ENCODE results near the gene TECPR2. TPM values are rescaled to one million over a fixed set of nuclear protein-coding genes. Genes with fewer than 3 reads are reported as not detected.
A peak's percentile ranks its signal among the peaks of the same experiment; 100 is the strongest.

Gene TECPR2, protein sequence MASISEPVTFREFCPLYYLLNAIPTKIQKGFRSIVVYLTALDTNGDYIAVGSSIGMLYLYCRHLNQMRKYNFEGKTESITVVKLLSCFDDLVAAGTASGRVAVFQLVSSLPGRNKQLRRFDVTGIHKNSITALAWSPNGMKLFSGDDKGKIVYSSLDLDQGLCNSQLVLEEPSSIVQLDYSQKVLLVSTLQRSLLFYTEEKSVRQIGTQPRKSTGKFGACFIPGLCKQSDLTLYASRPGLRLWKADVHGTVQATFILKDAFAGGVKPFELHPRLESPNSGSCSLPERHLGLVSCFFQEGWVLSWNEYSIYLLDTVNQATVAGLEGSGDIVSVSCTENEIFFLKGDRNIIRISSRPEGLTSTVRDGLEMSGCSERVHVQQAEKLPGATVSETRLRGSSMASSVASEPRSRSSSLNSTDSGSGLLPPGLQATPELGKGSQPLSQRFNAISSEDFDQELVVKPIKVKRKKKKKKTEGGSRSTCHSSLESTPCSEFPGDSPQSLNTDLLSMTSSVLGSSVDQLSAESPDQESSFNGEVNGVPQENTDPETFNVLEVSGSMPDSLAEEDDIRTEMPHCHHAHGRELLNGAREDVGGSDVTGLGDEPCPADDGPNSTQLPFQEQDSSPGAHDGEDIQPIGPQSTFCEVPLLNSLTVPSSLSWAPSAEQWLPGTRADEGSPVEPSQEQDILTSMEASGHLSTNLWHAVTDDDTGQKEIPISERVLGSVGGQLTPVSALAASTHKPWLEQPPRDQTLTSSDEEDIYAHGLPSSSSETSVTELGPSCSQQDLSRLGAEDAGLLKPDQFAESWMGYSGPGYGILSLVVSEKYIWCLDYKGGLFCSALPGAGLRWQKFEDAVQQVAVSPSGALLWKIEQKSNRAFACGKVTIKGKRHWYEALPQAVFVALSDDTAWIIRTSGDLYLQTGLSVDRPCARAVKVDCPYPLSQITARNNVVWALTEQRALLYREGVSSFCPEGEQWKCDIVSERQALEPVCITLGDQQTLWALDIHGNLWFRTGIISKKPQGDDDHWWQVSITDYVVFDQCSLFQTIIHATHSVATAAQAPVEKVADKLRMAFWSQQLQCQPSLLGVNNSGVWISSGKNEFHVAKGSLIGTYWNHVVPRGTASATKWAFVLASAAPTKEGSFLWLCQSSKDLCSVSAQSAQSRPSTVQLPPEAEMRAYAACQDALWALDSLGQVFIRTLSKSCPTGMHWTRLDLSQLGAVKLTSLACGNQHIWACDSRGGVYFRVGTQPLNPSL (N-terminal part only)
- 1 to 10 TPM; 4.7 to 5.0 TPM for total RNA-seq

DNA sequence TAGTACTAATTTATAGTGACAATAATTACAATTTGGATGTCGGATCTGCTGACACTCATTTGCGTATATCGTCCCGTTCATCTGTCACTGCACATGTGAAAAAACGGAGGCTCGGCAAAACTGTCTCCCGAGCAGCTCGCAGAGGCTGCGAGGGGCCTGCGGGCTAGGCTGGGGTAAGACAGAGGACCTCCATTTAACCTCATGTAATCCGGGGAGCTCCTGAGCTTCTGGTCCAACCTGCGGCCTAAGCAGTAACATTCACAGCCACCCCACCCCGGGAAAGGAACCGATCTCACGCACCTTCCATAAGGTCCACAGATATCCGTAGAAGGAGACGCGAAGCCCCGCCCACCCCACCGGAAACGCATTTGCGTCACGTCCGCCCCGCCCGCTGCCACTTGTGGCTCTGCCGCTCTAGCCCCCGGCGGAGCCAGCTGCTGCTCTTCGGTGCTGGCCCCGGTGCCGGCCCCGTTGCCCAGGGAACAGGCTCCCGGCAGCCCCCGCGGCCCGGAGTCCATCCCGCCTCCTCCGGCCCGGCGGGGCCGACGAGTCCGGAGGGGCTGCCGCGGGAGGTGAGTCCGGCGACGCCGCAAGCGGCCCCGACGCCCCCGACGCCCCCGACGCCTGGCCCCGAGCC is at the start of gene TECPR2, which contains the start of gene CINP:
Gene TECPR2, plus strand, starts transcription at position 397 of the 637 bp plus-strand sequence. CDS start 13,781 bp downstream, outside the sequence.
Gene CINP, minus strand, starts transcription at position 346 of the 637 bp plus-strand sequence. Its CDS starts 39 bp downstream, at position 307.
- CTCF ChIA-PET, result interaction anchor here (1.0 to 1.6 kb wide), 3 partner anchors 11 to 41 kb away, joined by 3 to 5 read pairs (median 4); no protein-coding TSS in a partner anchor
- Mint-ChIP-seq H3K27ac (peak within 1 kb of the TSS; percentile 95), H3K9me3 (no peaks in the 10 kb centered on the region), H3K4me3 (no peak within 1 kb of the TSS), H3K4me1 (ENCODE audit: low read depth) (peaks cover 35% of the 10 kb centered on the region), H3K36me3 (ENCODE audit: low read depth) (peaks cover 15% of the 10 kb centered on the region), H3K27me3 (no peaks in the 10 kb centered on the region)
- DNase-seq (peak; percentile 99), ATAC-seq (peak; percentile 81)
- POLR2A ChIA-PET, result interaction anchor here (0.7 to 2.1 kb wide), 13 partner anchors 9 to 147 kb away, joined by 3 to 10 read pairs (median 4); partner anchors contain the start of genes MOK and ZNF839
- intact Hi-C loops (cut with micrococcal nuclease), result no loop called here
- TF ChIP-seq, protein P1, sequence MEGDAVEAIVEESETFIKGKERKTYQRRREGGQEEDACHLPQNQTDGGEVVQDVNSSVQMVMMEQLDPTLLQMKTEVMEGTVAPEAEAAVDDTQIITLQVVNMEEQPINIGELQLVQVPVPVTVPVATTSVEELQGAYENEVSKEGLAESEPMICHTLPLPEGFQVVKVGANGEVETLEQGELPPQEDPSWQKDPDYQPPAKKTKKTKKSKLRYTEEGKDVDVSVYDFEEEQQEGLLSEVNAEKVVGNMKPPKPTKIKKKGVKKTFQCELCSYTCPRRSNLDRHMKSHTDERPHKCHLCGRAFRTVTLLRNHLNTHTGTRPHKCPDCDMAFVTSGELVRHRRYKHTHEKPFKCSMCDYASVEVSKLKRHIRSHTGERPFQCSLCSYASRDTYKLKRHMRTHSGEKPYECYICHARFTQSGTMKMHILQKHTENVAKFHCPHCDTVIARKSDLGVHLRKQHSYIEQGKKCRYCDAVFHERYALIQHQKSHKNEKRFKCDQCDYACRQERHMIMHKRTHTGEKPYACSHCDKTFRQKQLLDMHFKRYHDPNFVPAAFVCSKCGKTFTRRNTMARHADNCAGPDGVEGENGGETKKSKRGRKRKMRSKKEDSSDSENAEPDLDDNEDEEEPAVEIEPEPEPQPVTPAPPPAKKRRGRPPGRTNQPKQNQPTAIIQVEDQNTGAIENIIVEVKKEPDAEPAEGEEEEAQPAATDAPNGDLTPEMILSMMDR (IDR thresholded peaks at IDR 0.05), result no peak

DNA sequence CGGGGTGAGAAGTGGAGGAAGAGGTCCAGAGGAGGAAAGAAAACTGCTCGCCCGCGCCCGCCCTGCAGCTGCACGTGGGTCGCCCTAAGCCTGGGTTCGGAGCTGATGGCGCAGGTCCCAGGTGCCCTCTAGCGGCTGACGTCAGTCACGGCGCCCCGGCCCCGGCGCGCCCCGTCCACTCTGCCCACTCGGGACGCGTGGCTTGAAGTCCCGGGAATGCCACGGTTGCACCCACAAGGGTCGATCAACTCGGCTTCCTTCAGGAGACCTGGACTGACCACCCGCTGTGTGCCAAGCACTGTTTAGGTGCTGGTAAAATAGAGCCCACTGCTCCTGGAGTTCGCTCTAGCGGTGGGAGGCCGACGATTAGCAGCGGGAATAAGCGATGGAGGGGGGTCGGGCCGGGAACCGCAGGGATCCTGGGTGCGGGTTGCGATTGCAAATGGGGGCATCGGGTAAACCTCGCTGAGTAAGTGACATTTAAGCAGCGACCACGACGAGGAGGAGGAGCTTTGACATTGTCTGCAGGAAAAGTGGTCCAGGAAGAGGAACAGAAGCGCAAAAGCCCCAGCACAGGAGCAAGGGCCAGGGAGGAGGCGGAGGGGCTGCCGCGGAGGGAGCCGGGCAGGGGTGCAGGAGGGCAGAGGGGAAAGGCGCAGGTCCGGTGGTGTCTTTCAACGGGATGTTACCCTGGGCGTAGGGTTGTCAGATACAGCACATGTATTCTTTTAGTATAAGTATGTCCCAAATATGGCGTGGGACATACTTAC is 48.3 kb upstream of the TECPR2 start:
- H3K36me3 Mint-ChIP-seq (ENCODE audit: low read depth), result no peaks in the 10 kb centered on the region
- TF ChIP-seq, protein P1 (IDR thresholded peaks at IDR 0.05), result peak; percentile 98
- peak overlapping the region; percentile 83 for H3K27ac Mint-ChIP-seq
- POLR2A ChIA-PET, result interaction anchor here (0.7 to 2.0 kb wide), 7 partner anchors 9 to 229 kb away, joined by 3 to 10 read pairs (median 4); partner anchors contain the start of gene MOK
- H3K4me1 Mint-ChIP-seq (ENCODE audit: low read depth), result peaks cover 33% of the 10 kb centered on the region
- no peaks in the 10 kb centered on the region for H3K27me3 Mint-ChIP-seq
- ATAC-seq (peak; percentile 66), DNase-seq (peak; percentile 86)
- H3K4me3 Mint-ChIP-seq, result peak overlapping the region; percentile 72
- intact Hi-C loops (cut with micrococcal nuclease), result loop anchor here (2.0 kb wide), 1 partner anchor 80 kb away; no protein-coding TSS in a partner anchor
- H3K9me3 Mint-ChIP-seq, result no peaks in the 10 kb centered on the region
- CTCF ChIA-PET, result interaction anchor here (0.6 to 3.8 kb wide), 37 partner anchors 10 to 435 kb away, joined by 3 to 39 read pairs (median 4); partner anchors contain the start of gene MOK

DNA sequence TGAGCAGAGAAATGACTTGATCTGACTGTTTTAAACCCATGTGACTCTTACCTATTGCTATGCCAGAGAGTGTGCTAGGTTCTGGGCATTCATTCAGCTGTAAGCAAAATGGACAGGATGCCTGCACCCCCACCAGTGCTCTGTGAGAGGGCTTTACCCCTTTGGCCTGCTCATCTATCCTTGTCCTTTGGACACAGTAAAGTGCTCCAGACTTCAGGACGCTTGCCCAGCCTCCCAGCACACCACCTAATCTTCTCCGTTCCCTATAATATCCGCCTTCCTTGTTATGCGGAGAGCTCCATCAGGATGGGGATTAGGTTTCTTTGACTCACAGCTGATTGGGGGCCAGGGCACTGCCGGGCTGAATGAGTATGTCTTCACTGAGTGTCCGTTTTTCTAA is 47.6 kb upstream of the TECPR2 start:
- intact Hi-C loops (cut with micrococcal nuclease), result loop anchor here (2.0 kb wide), 1 partner anchor 80 kb away; no protein-coding TSS in a partner anchor

More for the DNA sequence above, 47.6 kb upstream of the TECPR2 start:
- DNase-seq, result no peak
- ChIA-PET CTCF (interaction anchor here (1.0 to 3.8 kb wide), 17 partner anchors 10 to 355 kb away, joined by 3 to 39 read pairs (median 4); partner anchors contain the start of gene MOK), POLR2A (interaction anchor here (0.8 to 2.0 kb wide), 3 partner anchors 10 to 350 kb away, joined by 3 to 10 read pairs (median 6); partner anchors contain the start of gene MOK)
- TF ChIP-seq, protein P1 (IDR thresholded peaks at IDR 0.05), result no peak
- peaks cover 33% of the 10 kb centered on the region for H3K4me1 Mint-ChIP-seq (ENCODE audit: low read depth)
- no peak for ATAC-seq
- H3K36me3 Mint-ChIP-seq (ENCODE audit: low read depth), result no peaks in the 10 kb centered on the region
- no peaks in the 10 kb centered on the region for H3K27me3 Mint-ChIP-seq
- no peaks in the 10 kb centered on the region for H3K9me3 Mint-ChIP-seq
- H3K4me3 Mint-ChIP-seq, result peak overlapping the region; percentile 72
- H3K27ac Mint-ChIP-seq, result no peak overlapping the region
